ENCODE measurements around the gene CSTF1.

CSTF1 gene

DNA sequence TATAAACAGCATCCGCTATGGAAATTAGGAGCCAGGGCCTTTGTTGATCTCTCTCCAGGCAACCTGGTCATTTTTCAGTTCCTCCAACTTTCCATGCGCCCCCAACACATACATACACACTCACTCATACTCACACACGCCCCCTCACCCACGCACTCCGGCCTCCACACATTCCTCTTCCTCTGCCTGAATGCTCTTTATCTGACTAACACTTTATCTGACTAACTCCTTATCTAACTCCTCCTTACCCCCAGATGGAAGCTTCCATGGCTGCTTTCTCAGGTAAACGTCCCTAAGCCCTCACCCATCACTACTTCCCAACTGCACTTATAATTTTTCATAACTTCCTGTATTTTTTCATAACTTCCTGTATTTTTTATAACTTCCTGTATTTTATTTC lies 37.1 kb downstream of the CSTF1 start:
- CTCF ChIA-PET, result no interaction called here

GRCh38 chr20:56429941-56430340 lies 37.5 kb downstream of the CSTF1 start:
- TF ChIP-seq SP1 (IDR thresholded peaks at IDR 0.05) (no peak), L3MBTL2 (conservative IDR thresholded peaks at IDR 0.05) (no peak), NFRKB (IDR thresholded peaks at IDR 0.05) (no peak), FOXM1 (IDR thresholded peaks at IDR 0.05; ENCODE audit: borderline replicate concordance) (no peak), FOXA1 (IDR thresholded peaks at IDR 0.05) (no peak), TARDBP (IDR thresholded peaks at IDR 0.05) (no peak), ELF4 (IDR thresholded peaks at IDR 0.05) (no peak), HDGF (IDR thresholded peaks at IDR 0.05; ENCODE audit: borderline replicate concordance) (no peak), BHLHE40 (IDR thresholded peaks at IDR 0.05; ENCODE audit: borderline replicate concordance) (no peak), SUZ12 (IDR thresholded peaks at IDR 0.05) (no peak), FOXK2 (IDR thresholded peaks at IDR 0.05) (no peak), PKNOX1 (IDR thresholded peaks at IDR 0.05) (no peak), ARNT (IDR thresholded peaks at IDR 0.05) (no peak)
- ChIA-PET CTCF (no interaction called here), POLR2A (no interaction called here)
- DNase-seq (ENCODE audit: extremely low spot score), result no peak

More for the DNA sequence above, 37.1 kb downstream of the CSTF1 start:
- TF ChIP-seq FOXK2 (IDR thresholded peaks at IDR 0.05), result no peak
- POLR2A ChIA-PET, result no interaction called here
- no peak for DNase-seq (ENCODE audit: extremely low spot score)

DNA sequence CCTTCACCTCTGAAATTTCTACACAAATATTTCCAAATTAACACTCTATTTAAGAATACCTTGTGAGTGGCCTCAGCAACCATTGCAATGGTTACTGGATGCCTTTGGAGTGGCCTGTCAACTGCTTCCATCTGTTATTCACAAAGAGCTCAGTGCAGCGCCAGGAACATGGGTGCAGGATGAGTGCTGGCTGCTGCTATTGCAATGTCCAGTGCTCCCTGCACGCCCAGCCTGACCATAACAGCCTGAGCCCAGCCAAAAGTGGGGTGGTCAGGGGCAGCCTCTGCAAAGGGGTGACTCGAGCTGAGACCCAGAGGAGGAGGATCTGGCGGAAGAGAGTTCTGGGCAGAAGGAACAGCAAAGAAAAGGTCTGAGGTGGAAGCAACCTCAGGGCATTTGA lies 38.0 kb downstream of the CSTF1 start:
- CTCF ChIA-PET, result no interaction called here
- no peak for DNase-seq (ENCODE audit: extremely low spot score)
- POLR2A ChIA-PET, result no interaction called here
- TF ChIP-seq PKNOX1 (IDR thresholded peaks at IDR 0.05), result no peak
- no peak for TF ChIP-seq ELF4 (IDR thresholded peaks at IDR 0.05)
- TF ChIP-seq L3MBTL2 (conservative IDR thresholded peaks at IDR 0.05), result no peak
- no peak for TF ChIP-seq BHLHE40 (IDR thresholded peaks at IDR 0.05; ENCODE audit: borderline replicate concordance)
- no peak for TF ChIP-seq SUZ12 (IDR thresholded peaks at IDR 0.05)
- TF ChIP-seq SP1 (IDR thresholded peaks at IDR 0.05), result no peak
- TF ChIP-seq ZNF384 (IDR thresholded peaks at IDR 0.05), result no peak
- TF ChIP-seq CTBP1 (IDR thresholded peaks at IDR 0.05; ENCODE audit: borderline replicate concordance), result no peak
- TF ChIP-seq NFRKB (IDR thresholded peaks at IDR 0.05), result no peak
- no peak for TF ChIP-seq ARNT (IDR thresholded peaks at IDR 0.05)
- no peak for TF ChIP-seq LEF1 (IDR thresholded peaks at IDR 0.05; ENCODE audit: borderline replicate concordance)
- no peak for TF ChIP-seq TARDBP (IDR thresholded peaks at IDR 0.05)
- TF ChIP-seq FOXM1 (IDR thresholded peaks at IDR 0.05; ENCODE audit: borderline replicate concordance), result no peak
- no peak for TF ChIP-seq FOXK2 (IDR thresholded peaks at IDR 0.05)
- no peak for TF ChIP-seq HDGF (IDR thresholded peaks at IDR 0.05; ENCODE audit: borderline replicate concordance)
- TF ChIP-seq FOXA1 (IDR thresholded peaks at IDR 0.05), result no peak

- DNase-seq (ENCODE audit: extremely low spot score), result no peak
- ChIA-PET POLR2A (no interaction called here), CTCF (no interaction called here)
- no peak for TF ChIP-seq HDGF (IDR thresholded peaks at IDR 0.05; ENCODE audit: borderline replicate concordance)
- no peak for TF ChIP-seq FOXA1 (IDR thresholded peaks at IDR 0.05)
- TF ChIP-seq L3MBTL2 (conservative IDR thresholded peaks at IDR 0.05), result no peak
- TF ChIP-seq TARDBP (IDR thresholded peaks at IDR 0.05), result no peak
- TF ChIP-seq NFRKB (IDR thresholded peaks at IDR 0.05), result no peak
- no peak for TF ChIP-seq BHLHE40 (IDR thresholded peaks at IDR 0.05; ENCODE audit: borderline replicate concordance)
- no peak for TF ChIP-seq ZNF384 (IDR thresholded peaks at IDR 0.05)
- TF ChIP-seq PKNOX1 (IDR thresholded peaks at IDR 0.05), result no peak
- no peak for TF ChIP-seq LEF1 (IDR thresholded peaks at IDR 0.05; ENCODE audit: borderline replicate concordance)
- no peak for TF ChIP-seq ELF4 (IDR thresholded peaks at IDR 0.05)
- TF ChIP-seq ARNT (IDR thresholded peaks at IDR 0.05), result no peak
These were observed 38.5 kb downstream of the CSTF1 start for GRCh38 chr20:56430957-56431356.

DNA sequence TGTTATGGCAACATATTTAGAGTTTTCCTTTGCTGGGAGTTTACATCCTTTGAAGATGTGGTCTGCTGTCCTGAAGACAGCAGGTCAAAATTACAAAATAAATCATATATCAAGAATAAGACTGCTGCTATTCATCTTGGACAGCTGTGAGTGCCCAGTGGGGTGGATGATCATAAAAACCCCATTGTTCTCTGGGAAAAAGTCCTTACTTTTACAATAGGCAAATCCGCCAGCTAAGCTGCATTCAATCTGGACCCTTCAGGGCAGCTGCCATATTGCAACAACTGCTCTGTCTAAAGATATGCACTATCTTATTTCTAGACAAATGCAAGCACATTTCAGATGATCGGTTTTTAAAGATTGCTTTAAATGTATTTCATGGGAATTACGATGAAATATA lies 39.0 kb downstream of the CSTF1 start:
- POLR2A ChIA-PET, result no interaction called here
- TF ChIP-seq FOXM1 (IDR thresholded peaks at IDR 0.05; ENCODE audit: borderline replicate concordance) (no peak), L3MBTL2 (conservative IDR thresholded peaks at IDR 0.05) (no peak)
- CTCF ChIA-PET, result no interaction called here
- no peak for DNase-seq (ENCODE audit: extremely low spot score)

DNA sequence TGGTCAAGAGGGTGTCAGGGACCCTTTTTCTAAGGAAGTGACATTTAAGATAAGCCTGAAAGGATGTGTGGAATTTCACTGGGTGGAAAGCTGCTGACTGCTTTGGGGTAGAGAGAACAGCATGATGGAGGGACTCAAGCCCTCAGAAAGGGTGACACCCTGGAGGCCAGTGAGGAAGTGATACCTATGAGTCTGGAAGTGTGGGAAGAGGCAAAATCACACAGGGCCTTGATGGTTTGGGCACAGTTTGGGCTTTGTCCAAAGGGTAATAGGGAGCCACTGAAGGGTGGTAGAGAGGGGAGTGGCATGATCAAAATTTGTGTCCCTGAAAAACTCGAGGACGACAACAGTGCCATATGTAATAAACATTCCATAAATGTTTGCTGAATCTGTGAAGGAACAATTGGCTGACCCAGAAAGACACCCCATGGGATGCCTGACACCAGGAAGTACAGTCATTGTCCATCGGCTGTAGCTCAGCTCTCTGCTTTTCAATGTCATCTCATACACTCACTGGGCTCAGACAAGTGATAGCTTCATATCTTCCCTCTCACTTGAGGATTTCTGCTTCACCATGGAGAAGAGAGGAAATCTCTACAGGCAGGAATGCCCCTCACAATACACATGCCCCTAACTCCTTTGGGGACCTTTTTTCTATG lies 40.9 kb downstream of the CSTF1 start:
- ChIA-PET CTCF (no interaction called here), POLR2A (no interaction called here)
- TF ChIP-seq FOXK2 (IDR thresholded peaks at IDR 0.05) (no peak), SUZ12 (IDR thresholded peaks at IDR 0.05) (no peak), LEF1 (IDR thresholded peaks at IDR 0.05; ENCODE audit: borderline replicate concordance) (no peak), CTBP1 (IDR thresholded peaks at IDR 0.05; ENCODE audit: borderline replicate concordance) (no peak), SP1 (IDR thresholded peaks at IDR 0.05) (no peak), BHLHE40 (IDR thresholded peaks at IDR 0.05; ENCODE audit: borderline replicate concordance) (no peak), PKNOX1 (IDR thresholded peaks at IDR 0.05) (no peak), L3MBTL2 (conservative IDR thresholded peaks at IDR 0.05) (no peak), HDGF (IDR thresholded peaks at IDR 0.05; ENCODE audit: borderline replicate concordance) (no peak), FOXA1 (IDR thresholded peaks at IDR 0.05) (no peak), ZNF384 (IDR thresholded peaks at IDR 0.05) (no peak), ARNT (IDR thresholded peaks at IDR 0.05) (no peak), NFRKB (IDR thresholded peaks at IDR 0.05) (no peak), FOXM1 (IDR thresholded peaks at IDR 0.05; ENCODE audit: borderline replicate concordance) (no peak), TARDBP (IDR thresholded peaks at IDR 0.05) (no peak), ELF4 (IDR thresholded peaks at IDR 0.05) (no peak)
- no peak for DNase-seq (ENCODE audit: extremely low spot score)

All from HEK293T (cell line).